HepG2 (cell line): ENCODE data around the gene UPB1. TPM values are rescaled to one million over a fixed set of nuclear protein-coding genes. Genes with fewer than 3 reads are reported as not detected.

Experiments used
- AHR ChIP-seq: IDR thresholded peaks from 2 replicates; pipeline ENCODE4 v1.6.1; 2018; ENCODE audit warnings: missing genetic modification reagents, missing compliant biosample characterization
- ATF3 ChIP-seq: sonication (generic); formaldehyde crosslinking; IDR thresholded peaks from 2 replicates; pipeline ENCODE4 v1.4.0; 2020; ENCODE audit warnings: missing genetic modification reagents
- CBX2 ChIP-seq, 2 experiments: fragments of 200-600 bp in 1 of 2; sonication (generic); formaldehyde crosslinking in 1 of 2; IDR thresholded peaks; 2 replicates each; pipeline versions ENCODE4 v1.7.0 to v1.8.1; 2018 to 2022; ENCODE audit warnings: low read depth in 2 of 2, low read length in 1 of 2, mild to moderate bottlenecking in 1 of 2, missing genetic modification reagents in 1 of 2
- CHCHD3 ChIP-seq: sonication (generic); formaldehyde crosslinking; IDR thresholded peaks from 2 replicates; pipeline ENCODE4 v1.8.0; 2022; ENCODE audit warnings: mild to moderate bottlenecking, missing genetic modification reagents, moderate library complexity
- DNMT3B ChIP-seq: conservative IDR thresholded peaks from 2 replicates; pipeline ENCODE4 v1.6.1; 2016; ENCODE audit warnings: missing biosample characterization, control low read depth
- FOXC1 ChIP-seq: sonication (generic); formaldehyde crosslinking; IDR thresholded peaks from 2 replicates; pipeline ENCODE4 v1.8.0; 2022; ENCODE audit warnings: mild to moderate bottlenecking, missing genetic modification reagents, borderline replicate concordance
- HNF1B ChIP-seq: sonication (generic); formaldehyde crosslinking; IDR thresholded peaks from 2 replicates; pipeline ENCODE4 v1.5.1; 2020; ENCODE audit warnings: mild to moderate bottlenecking, moderate library complexity, missing genetic modification reagents
- MAFG ChIP-seq: sonication (generic); formaldehyde crosslinking; IDR thresholded peaks from 2 replicates; pipeline ENCODE4 v1.5.1; 2020; ENCODE audit warnings: mild to moderate bottlenecking, missing genetic modification reagents
- MATR3 ChIP-seq: sonication (generic); formaldehyde crosslinking; IDR thresholded peaks from 2 replicates; pipeline ENCODE4 v1.4.0; 2020; ENCODE audit warnings: missing genetic modification reagents
- MNT ChIP-seq: fragments of 450-650 bp; IDR thresholded peaks from 2 replicates; pipeline ENCODE4 v1.6.1; 2016
- NFRKB ChIP-seq: fragments of 450-650 bp; IDR thresholded peaks from 2 replicates; pipeline ENCODE4 v1.6.1; 2017
- PPARG ChIP-seq: conservative IDR thresholded peaks from 2 replicates; pipeline ENCODE4 v1.6.1; 2016; ENCODE audit warnings: missing biosample characterization, missing genetic modification reagents
- RARG ChIP-seq: sonication (generic); formaldehyde crosslinking; IDR thresholded peaks from 2 replicates; pipeline ENCODE4 v1.4.0; 2020; ENCODE audit warnings: low read depth, mild to moderate bottlenecking, missing genetic modification reagents
- SIX1 ChIP-seq: sonication (generic); formaldehyde crosslinking; IDR thresholded peaks from 2 replicates; pipeline ENCODE4 v1.4.0; 2020; ENCODE audit warnings: missing genetic modification reagents, borderline replicate concordance
- SMAD1 ChIP-seq: sonication (generic); formaldehyde crosslinking; IDR thresholded peaks from 2 replicates; pipeline ENCODE4 v1.4.0; 2020; ENCODE audit warnings: missing genetic modification reagents, low read depth, mild to moderate bottlenecking, borderline replicate concordance
- SMAD9 ChIP-seq: sonication (generic); formaldehyde crosslinking; IDR thresholded peaks from 2 replicates; pipeline ENCODE4 v1.5.1; 2020; ENCODE audit warnings: mild to moderate bottlenecking, missing genetic modification reagents
- SMARCC2 ChIP-seq: fragments of 450-650 bp; IDR thresholded peaks from 2 replicates; pipeline ENCODE4 v1.6.1; 2017; ENCODE audit warnings: antibody characterized with exemption, mild to moderate bottlenecking
- SOX6 ChIP-seq, 2 experiments: fragments of 450-650 bp in 1 of 2; sonication (generic) in 1 of 2; formaldehyde crosslinking in 1 of 2; IDR thresholded peaks; 2 replicates each; pipeline versions ENCODE4 v1.4.0 to v1.6.1; 2017 to 2020; ENCODE audit warnings: antibody characterized with exemption in 1 of 2, mild to moderate bottlenecking in 1 of 2, missing genetic modification reagents in 1 of 2
- TAF15 ChIP-seq: fragments of 200-400 bp; formaldehyde crosslinking; IDR thresholded peaks from one replicate; pipeline ENCODE4 v1.6.1; 2018; ENCODE audit warnings: mild to moderate bottlenecking, low read depth, low read length; ENCODE audit not compliant: poor library complexity, severe bottlenecking
- TBX2 ChIP-seq: sonication (generic); formaldehyde crosslinking; IDR thresholded peaks from 2 replicates; pipeline ENCODE4 v1.5.0; 2020; ENCODE audit warnings: missing genetic modification reagents, mild to moderate bottlenecking, borderline replicate concordance
- TFAP4 ChIP-seq: sonication (generic); IDR thresholded peaks from 2 replicates; pipeline ENCODE4 v1.6.1; 2016; ENCODE audit warnings: low read depth, borderline replicate concordance
- WIZ ChIP-seq: sonication (generic); formaldehyde crosslinking; IDR thresholded peaks from 2 replicates; pipeline ENCODE4 v1.5.1; 2020; ENCODE audit warnings: mild to moderate bottlenecking, missing genetic modification reagents
- ZMYM3 ChIP-seq: sonication (generic); formaldehyde crosslinking; IDR thresholded peaks from 2 replicates; pipeline ENCODE4 v1.5.1; 2020; ENCODE audit warnings: mild to moderate bottlenecking, missing genetic modification reagents
- ZNF329 ChIP-seq: sonication (generic); formaldehyde crosslinking; IDR thresholded peaks from 2 replicates; pipeline ENCODE4 v1.9.0; 2021; ENCODE audit warnings: low read depth, mild to moderate bottlenecking, missing genetic modification reagents
- ZNF761 ChIP-seq: sonication (generic); formaldehyde crosslinking; conservative IDR thresholded peaks from 2 replicates; pipeline ENCODE4 v1.4.0; 2020; ENCODE audit warnings: mild to moderate bottlenecking, missing genetic modification reagents
- ZSCAN25 ChIP-seq: sonication (generic); formaldehyde crosslinking; IDR thresholded peaks from 2 replicates; pipeline ENCODE4 v1.8.0; 2022; ENCODE audit warnings: mild to moderate bottlenecking, missing genetic modification reagents
- polyA plus RNA-seq, 8 experiments: library from polyadenylated mRNA; depleted of rRNA in 3 of 8; stranded (reverse) in 7 of 8; unstranded in 1 of 8; fragments of >200 nt; fragmentation: Illumina TruSeq in 4 of 8; extraction: Trizol in 4 of 8; gene quantifications; 2 replicates each; pipeline versions ENCODE4 v1.2.1 to v1.2.3, GENCODE V29; 2011 to 2016; ENCODE audit warnings: low read depth in 4 of 8, missing spikeins in 1 of 8, mixed read lengths in 1 of 8; ENCODE audit not compliant: insufficient read depth in 1 of 8
- total RNA-seq, 5 experiments: library from RNA; depleted of rRNA; stranded (reverse); fragments of >200 nt; fragmentation: Illumina TruSeq; extraction: Trizol; gene quantifications; 2 replicates each; pipeline ENCODE4 v1.2.3, GENCODE V29; 2016; ENCODE audit warnings: low read depth in 1 of 5

The UPB1 gene
- total and polyA plus RNA-seq, 2 of the 13 experiments (the other 11 are each of a cell fraction or from before 2014, with no cell fraction given), result 0.38 to 1.2 TPM

GRCh38 chr22:24555165-24556039 lies 60.3 kb downstream of the UPB1 start, which contains the start of gene SNRPD3 (continued):
- no peak; the same call in 1 of the 2 replicates for TF ChIP-seq CBX2 (IDR thresholded peaks at IDR 0.05; ENCODE audit: low read depth, low read length)
- TF ChIP-seq CBX2 (CRISPR knock-in tag; IDR thresholded peaks at IDR 0.05; ENCODE audit: low read depth), result no peak
- no peak for TF ChIP-seq RARG (CRISPR knock-in tag)
- peak; percentile 80 for TF ChIP-seq FOXC1 (CRISPR knock-in tag)
- no peak for TF ChIP-seq NFRKB
- TF ChIP-seq HNF1B (CRISPR knock-in tag), result peak; percentile 94
- peak; percentile 69; the same call in 1 of the 2 replicates for TF ChIP-seq ZMYM3 (CRISPR knock-in tag)
- no peak for TF ChIP-seq MAFG (CRISPR knock-in tag)
- no peak for TF ChIP-seq SOX6 (IDR thresholded peaks at IDR 0.05)
- peak; percentile 75 for TF ChIP-seq SOX6 (CRISPR knock-in tag; IDR thresholded peaks at IDR 0.05)
- TF ChIP-seq ZNF761 (CRISPR knock-in tag), result no peak
- TF ChIP-seq DNMT3B (CRISPR knock-in tag), result peak; percentile 78; the same call in 1 of the 2 replicates
- TF ChIP-seq TFAP4, result 0 out of 2 replicates have a peak, but pooled peaks have one; percentile 31
- peak; percentile 92 for TF ChIP-seq TAF15
- peak; percentile 89 for TF ChIP-seq TBX2 (CRISPR knock-in tag)
- TF ChIP-seq SMAD1 (CRISPR knock-in tag), result 0 out of 2 replicates have a peak, but pooled peaks have one; percentile 72
- TF ChIP-seq ZNF329 (CRISPR knock-in tag), result peak; percentile 90; the same call in 1 of the 2 replicates
- 0 out of 2 replicates have a peak, but pooled peaks have one; percentile 42 for TF ChIP-seq AHR (CRISPR knock-in tag)
- TF ChIP-seq WIZ, result peak; percentile 62; the same call in 1 of the 2 replicates
- no peak for TF ChIP-seq MATR3 (CRISPR knock-in tag)
- TF ChIP-seq CHCHD3, result no peak
- 0 out of 2 replicates have a peak, but pooled peaks have one; percentile 26 for TF ChIP-seq SMAD9 (CRISPR knock-in tag)
- no peak for TF ChIP-seq ATF3 (CRISPR knock-in tag)
- TF ChIP-seq MNT, result peak; percentile 15; the same call in 1 of the 2 replicates
- no peak for TF ChIP-seq SIX1 (CRISPR knock-in tag)
- peak; percentile 33; the same call in 1 of the 2 replicates for TF ChIP-seq PPARG (CRISPR knock-in tag)
- TF ChIP-seq ZSCAN25, result peak; percentile 71
- TF ChIP-seq SMARCC2, result no peak
